ENCODE results near the gene NUDT21. TPM values are rescaled to one million over a fixed set of nuclear protein-coding genes. Genes with fewer than 3 reads are reported as not detected.

Gene NUDT21
- total and polyA plus RNA-seq, 2 of the 4 experiments (the other 2 are of a cell fraction): 52.4 to 166 TPM

DNA sequence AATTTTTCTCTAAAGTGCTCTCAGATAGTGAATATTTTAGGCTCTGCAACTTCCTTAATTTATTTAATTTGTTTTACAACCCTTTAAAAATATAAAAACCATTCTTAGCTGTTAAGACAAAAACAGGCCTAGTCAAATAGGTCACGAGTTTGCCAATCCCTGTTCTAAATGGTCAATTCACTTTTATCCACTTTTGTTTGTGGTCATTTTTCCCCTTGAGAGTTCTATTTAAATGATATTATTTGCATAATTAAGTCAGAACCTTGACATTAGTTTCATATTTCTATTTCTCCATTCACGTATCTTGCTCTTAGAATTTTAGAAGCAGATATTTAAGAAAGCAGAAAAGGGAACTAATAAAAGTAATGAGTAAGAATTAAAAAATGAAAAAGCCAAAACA is 29.8 kb downstream of the NUDT21 start:
- Histone ChIP-seq H2BK15ac (ENCODE audit: low read depth, low read length) (no peak overlapping the region), H3K14ac (replicated peaks; ENCODE audit: low read depth, low read length) (no peak overlapping the region), H4K5ac (ENCODE audit: low read depth, low read length) (no peak overlapping the region), H3K9me3 (ENCODE audit: control insufficient read depth, insufficient read depth, low read length) (no peaks in the 10 kb centered on the region), H2AK5ac (ENCODE audit: low read depth, low read length) (no peak overlapping the region), H3K27me3 (ENCODE audit: control insufficient read depth, insufficient read depth, low read length) (no peaks in the 10 kb centered on the region), H4K91ac (ENCODE audit: insufficient read depth, low read depth, low read length) (no peak overlapping the region), H2AK9ac (replicated peaks; ENCODE audit: low read depth, low read length, poor library complexity) (no peak overlapping the region), H2BK5ac (ENCODE audit: low read depth, low read length, poor library complexity, severe bottlenecking) (no peak overlapping the region), H3K4me1 (ENCODE audit: control insufficient read depth, insufficient read depth, low read length) (peaks cover 15% of the 10 kb centered on the region), H2AFZ (replicated peaks; ENCODE audit: low read length, poor library complexity) (no peak overlapping the region), H3K4me2 (ENCODE audit: low read depth, low read length) (no peak overlapping the region), H4K8ac (ENCODE audit: low read depth in 2 of 2, low read length in 2 of 2) (no peak overlapping the region), H3K4me3 (ENCODE audit: insufficient read depth, low read depth, low read length) (no peak overlapping the region), H3K9ac (ENCODE audit: low read depth, low read length) (no peak overlapping the region), H4K20me1 (ENCODE audit: insufficient read depth, low read length) (peaks cover 52% of the 10 kb centered on the region), H3K56ac (ENCODE audit: extremely low read depth, insufficient read depth, low read length) (no peak overlapping the region), H3K4ac (ENCODE audit: low read depth, low read length) (no peak overlapping the region), H3K23ac (ENCODE audit: low read depth, low read length) (no peak overlapping the region), H3K9me1 (ENCODE audit: insufficient read depth, low read length) (peaks cover 20% of the 10 kb centered on the region), H2BK20ac (ENCODE audit: low read depth, low read length) (no peak overlapping the region), H3K27ac (ENCODE audit: insufficient read depth, low read length) (no peak overlapping the region), H3K36me3 (ENCODE audit: control insufficient read depth, insufficient read depth, low read length) (no peaks in the 10 kb centered on the region), H3K79me1 (ENCODE audit: low read depth in 1 of 2, low read length in 2 of 2) (peaks cover 7 to 62% of the 10 kb centered on the region in 2 experiments; a peak in 3 of 4 replicates), H2BK120ac (ENCODE audit: low read depth, low read length) (no peak overlapping the region), H3K18ac (ENCODE audit: low read depth, low read length) (no peak overlapping the region)
- ChIA-PET CTCF (no interaction called here), POLR2A (ENCODE audit: unreplicated experiment) (no interaction called here)
- dilution Hi-C loops (cut with HindIII; ENCODE audit: low sequenced_read_pairs, unreplicated experiment) (no loop called here), intact Hi-C loops (cut with micrococcal nuclease) (no loop called here), in situ Hi-C loops (cut with MboI; ENCODE audit: low sequenced_read_pairs) (no loop called here)
- no CpG with 5 or more reads among the region's 2 CpGs for WGBS, 2 experiments (ENCODE audit: extremely low coverage in 2 of 2, insufficient read length in 1 of 2)
- BruUV-seq (replicated peaks): no TSS peak
- DNase-seq (no peak), ATAC-seq (ENCODE audit: low read depth) (no peak)
- TF ChIP-seq RCOR1 (IDR thresholded peaks at IDR 0.05; ENCODE audit: insufficient replicate concordance, low read length): no peak
- TF ChIP-seq POLR2A (IDR thresholded peaks at IDR 0.05; ENCODE audit: low read depth, low read length): no peak
- TF ChIP-seq, protein P1, sequence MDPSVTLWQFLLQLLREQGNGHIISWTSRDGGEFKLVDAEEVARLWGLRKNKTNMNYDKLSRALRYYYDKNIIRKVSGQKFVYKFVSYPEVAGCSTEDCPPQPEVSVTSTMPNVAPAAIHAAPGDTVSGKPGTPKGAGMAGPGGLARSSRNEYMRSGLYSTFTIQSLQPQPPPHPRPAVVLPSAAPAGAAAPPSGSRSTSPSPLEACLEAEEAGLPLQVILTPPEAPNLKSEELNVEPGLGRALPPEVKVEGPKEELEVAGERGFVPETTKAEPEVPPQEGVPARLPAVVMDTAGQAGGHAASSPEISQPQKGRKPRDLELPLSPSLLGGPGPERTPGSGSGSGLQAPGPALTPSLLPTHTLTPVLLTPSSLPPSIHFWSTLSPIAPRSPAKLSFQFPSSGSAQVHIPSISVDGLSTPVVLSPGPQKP (IDR thresholded peaks at IDR 0.05; ENCODE audit: borderline replicate concordance, low read depth, low read length): no peak
- TF ChIP-seq BHLHE40 (IDR thresholded peaks at IDR 0.05; ENCODE audit: low read depth, low read length): no peak
- no peak for TF ChIP-seq SMC3 (IDR thresholded peaks at IDR 0.05; ENCODE audit: low read depth, low read length)
- no peak for TF ChIP-seq CHD1 (IDR thresholded peaks at IDR 0.05; ENCODE audit: low read depth, low read length)
- TF ChIP-seq MAFK (IDR thresholded peaks at IDR 0.05; ENCODE audit: low read depth, low read length): no peak
- no peak for TF ChIP-seq CEBPB (IDR thresholded peaks at IDR 0.05; ENCODE audit: low read depth, low read length)
- TF ChIP-seq, protein P2, sequence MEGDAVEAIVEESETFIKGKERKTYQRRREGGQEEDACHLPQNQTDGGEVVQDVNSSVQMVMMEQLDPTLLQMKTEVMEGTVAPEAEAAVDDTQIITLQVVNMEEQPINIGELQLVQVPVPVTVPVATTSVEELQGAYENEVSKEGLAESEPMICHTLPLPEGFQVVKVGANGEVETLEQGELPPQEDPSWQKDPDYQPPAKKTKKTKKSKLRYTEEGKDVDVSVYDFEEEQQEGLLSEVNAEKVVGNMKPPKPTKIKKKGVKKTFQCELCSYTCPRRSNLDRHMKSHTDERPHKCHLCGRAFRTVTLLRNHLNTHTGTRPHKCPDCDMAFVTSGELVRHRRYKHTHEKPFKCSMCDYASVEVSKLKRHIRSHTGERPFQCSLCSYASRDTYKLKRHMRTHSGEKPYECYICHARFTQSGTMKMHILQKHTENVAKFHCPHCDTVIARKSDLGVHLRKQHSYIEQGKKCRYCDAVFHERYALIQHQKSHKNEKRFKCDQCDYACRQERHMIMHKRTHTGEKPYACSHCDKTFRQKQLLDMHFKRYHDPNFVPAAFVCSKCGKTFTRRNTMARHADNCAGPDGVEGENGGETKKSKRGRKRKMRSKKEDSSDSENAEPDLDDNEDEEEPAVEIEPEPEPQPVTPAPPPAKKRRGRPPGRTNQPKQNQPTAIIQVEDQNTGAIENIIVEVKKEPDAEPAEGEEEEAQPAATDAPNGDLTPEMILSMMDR (conservative IDR thresholded peaks at IDR 0.05; ENCODE audit: low read depth, low read length): no peak
- no peak for TF ChIP-seq MXI1 (IDR thresholded peaks at IDR 0.05; ENCODE audit: borderline replicate concordance, low read depth, low read length)
- no peak for TF ChIP-seq RAD21 (IDR thresholded peaks at IDR 0.05; ENCODE audit: low read length)

All from IMR-90 (cell line).